SK-N-SH (cell line): ENCODE measurements around the gene CRIM1. TPM values are rescaled to one million over a fixed set of nuclear protein-coding genes. Genes with fewer than 3 reads are reported as not detected.
A peak's percentile ranks its signal among the peaks of the same experiment; 100 is the strongest.

Experiments
- CTCF ChIA-PET: fragments of 300-600, 350-600 bp; formaldehyde crosslinking; extraction: SDS; loops from one replicate; lab custom pipeline; 2021; lab: Yijun Ruan, JAX
- POLR2A ChIA-PET: fragments of 350-600 bp; sonication (Branson Sonifier 250); formaldehyde crosslinking; extraction: SDS; loops from one replicate; lab custom pipeline; 2020; ENCODE audit warnings: antibody characterized with exemption, inconsistent platforms; lab: Yijun Ruan, JAX
- DNase-seq: peaks from one replicate; pipeline ENCODE4 v3.0.0; 2012
- H2AFZ ChIP-seq: fragments of 200-600 bp; sonication (generic); 2 replicates; pipeline ENCODE4 v1.8.1; 2016; ENCODE audit warnings: antibody characterized with exemption, mild to moderate bottlenecking, low read depth
- H3F3A ChIP-seq: fragments of 200-600 bp; sonication (generic); replicated peaks from 2 replicates; pipeline ENCODE3; 2016; ENCODE audit warnings: antibody characterized with exemption, mild to moderate bottlenecking; ENCODE audit not compliant: insufficient read depth
- H3K27ac ChIP-seq, 2 experiments: fragments of 200-500 bp in 1 of 2; fragments of 200-600 bp in 1 of 2; sonication (Bioruptor generic) in 1 of 2; sonication (generic), shearing (Covaris generic) in 1 of 2; 2 replicates each; pipeline versions ENCODE4 v1.5.1 to v1.6.1; 2014 to 2016; ENCODE audit warnings: low read depth in 2 of 2, inconsistent platforms in 1 of 2, low read length in 1 of 2, mild to moderate bottlenecking in 1 of 2, mixed read lengths in 1 of 2
- H3K27me3 ChIP-seq: fragments of 200-600 bp; sonication (generic), shearing (Covaris generic); 2 replicates; pipeline ENCODE4 v1.6.1; 2016; ENCODE audit warnings: mixed run types; ENCODE audit not compliant: insufficient read depth
- H3K36me3 ChIP-seq, 2 experiments: fragments of 200-500 bp in 1 of 2; fragments of 200-600 bp in 1 of 2; sonication (Bioruptor generic) in 1 of 2; sonication (generic) in 1 of 2; replicated peaks in 1 of 2; 2 replicates each; pipeline versions ENCODE3 to v1.5.1; 2014 to 2016; ENCODE audit warnings: low read length in 1 of 2, mild to moderate bottlenecking in 1 of 2; ENCODE audit not compliant: insufficient read depth in 2 of 2, control insufficient read depth in 1 of 2
- H3K4me1 ChIP-seq, 2 experiments: fragments of 200-500 bp in 1 of 2; fragments of 200-600 bp in 1 of 2; sonication (Bioruptor generic) in 1 of 2; sonication (generic), shearing (Covaris generic) in 1 of 2; 2 replicates each; pipeline versions ENCODE4 v1.5.1 to v1.6.1; 2014 to 2016; ENCODE audit warnings: low read depth in 1 of 2, low read length in 1 of 2, mixed run types in 1 of 2; ENCODE audit not compliant: insufficient read depth in 2 of 2, control insufficient read depth in 1 of 2
- H3K4me2 ChIP-seq: fragments of 200-600 bp; sonication (generic), shearing (Covaris generic); 2 replicates; pipeline ENCODE4 v1.6.1; 2017; ENCODE audit warnings: mixed run types
- H3K4me3 ChIP-seq, 2 experiments: fragments of 200-500 bp in 1 of 2; fragments of 200-600 bp in 1 of 2; sonication (Bioruptor generic) in 1 of 2; sonication (generic), shearing (Covaris generic) in 1 of 2; 2 replicates each; pipeline versions ENCODE4 v1.5.1 to v1.8.1; 2014 to 2016; ENCODE audit warnings: low read depth in 2 of 2, inconsistent platforms in 1 of 2, low read length in 1 of 2, mild to moderate bottlenecking in 1 of 2, mixed read lengths in 1 of 2, moderate library complexity in 1 of 2
- H3K79me2 ChIP-seq: fragments of 200-600 bp; sonication (generic); 2 replicates; pipeline ENCODE4 v1.8.1; 2017; ENCODE audit warnings: mild to moderate bottlenecking; ENCODE audit not compliant: insufficient read depth
- H3K9ac ChIP-seq: fragments of 200-600 bp; sonication (generic); 2 replicates; pipeline ENCODE4 v1.6.1; 2017; ENCODE audit warnings: mixed run types
- H3K9me2 ChIP-seq: fragments of 200-600 bp; sonication (generic); 2 replicates; pipeline ENCODE4 v1.6.1; 2017; ENCODE audit warnings: mixed run types
- H3K9me3 ChIP-seq: fragments of 200-600 bp; sonication (generic); 2 replicates; pipeline ENCODE4 v1.6.1; 2017; ENCODE audit warnings: mixed run types, mild to moderate bottlenecking, moderate library complexity
- H4K20me1 ChIP-seq: fragments of 200-600 bp; sonication (generic); 2 replicates; pipeline ENCODE4 v1.6.1; 2017; ENCODE audit warnings: mild to moderate bottlenecking, mixed run types; ENCODE audit not compliant: insufficient read depth
- CTCF ChIP-seq: fragments of 200-600 bp; sonication (generic); IDR thresholded peaks from 2 replicates; pipeline ENCODE4 v1.6.1; 2017; ENCODE audit warnings: antibody characterized with exemption, mild to moderate bottlenecking, moderate library complexity
- FOSL2 ChIP-seq: IDR thresholded peaks from 2 replicates; pipeline ENCODE4 v1.4.0; 2012; ENCODE audit warnings: low read depth, mild to moderate bottlenecking, moderate library complexity, borderline replicate concordance
- JUND ChIP-seq: IDR thresholded peaks from 2 replicates; pipeline ENCODE4 v1.4.0; 2012
- POLR2AphosphoS5 ChIP-seq: IDR thresholded peaks from 2 replicates; pipeline ENCODE4 v1.6.1; 2012; ENCODE audit warnings: low read depth, low read length
- RFX5 ChIP-seq: IDR thresholded peaks from 2 replicates; pipeline ENCODE4 v1.6.1; 2012; ENCODE audit warnings: mild to moderate bottlenecking, improper control_type of control experiment, low read length
- SIN3A ChIP-seq: IDR thresholded peaks from 2 replicates; pipeline ENCODE4 v1.6.1; 2012; ENCODE audit warnings: low read depth, mild to moderate bottlenecking, low read length, moderate library complexity, borderline replicate concordance
- TAF1 ChIP-seq: IDR thresholded peaks from 2 replicates; pipeline ENCODE4 v1.6.1; 2012; ENCODE audit warnings: low read depth, mild to moderate bottlenecking, low read length, moderate library complexity, borderline replicate concordance
- WGBS: methylation state at CpG from one replicate; pipeline ENCODE4 v1.1.6; 2017; ENCODE audit warnings: low lambda C conversion rate; 5-methylcytosine and 5-hydroxymethylcytosine counted together
- polyA plus RNA-seq, 3 experiments: library from polyadenylated mRNA; depleted of rRNA; stranded (reverse); fragments of >200 nt; gene quantifications; 2 replicates each; pipeline ENCODE4 v1.2.3, GENCODE V29; 2012

Gene CRIM1
- polyA plus RNA-seq, 1 of the 3 experiments (the other 2 are of a cell fraction), result 244 TPM

- POLR2A ChIA-PET, result no interaction called here
- Histone ChIP-seq H3K27me3 (no peaks in the 10 kb centered on the region), H3K36me3 (peaks cover 84 to 86% of the 10 kb centered on the region in 2 experiments), H2AFZ (no peak overlapping the region), H3K27ac (0 out of 4 replicates have a peak overlapping the region, but pooled peaks of 1 of the 2 experiments have one; percentile 4), H3F3A (peaks cover 82% of the 10 kb centered on the region), H3K79me2 (peaks cover 89% of the 10 kb centered on the region), H3K9me2 (no peaks in the 10 kb centered on the region), H3K4me2 (no peak overlapping the region), H3K9ac (no peak overlapping the region), H3K9me3 (no peaks in the 10 kb centered on the region), H3K4me1 (peaks cover 0 to 20% of the 10 kb centered on the region in 2 experiments; a peak in 2 of 4 replicates), H3K4me3 (no peak overlapping the region), H4K20me1 (no peaks in the 10 kb centered on the region)
- CTCF ChIA-PET, result interaction anchor here (1.1 to 1.2 kb wide), 2 partner anchors 9 to 13 kb away, joined by 3 read pairs; no protein-coding TSS in a partner anchor
- 85% methylated on average over 4 of the region's 4 CpGs for WGBS
- 0 out of 2 replicates have a peak, but pooled peaks have one; percentile 24 for TF ChIP-seq POLR2AphosphoS5
- no peak for TF ChIP-seq TAF1
- TF ChIP-seq SIN3A, result no peak
- TF ChIP-seq RFX5, result no peak
- TF ChIP-seq JUND, result no peak
- no peak for DNase-seq
Measured at GRCh38 chr2:36528274-36528673, 172.7 kb downstream of the CRIM1 start.

DNA sequence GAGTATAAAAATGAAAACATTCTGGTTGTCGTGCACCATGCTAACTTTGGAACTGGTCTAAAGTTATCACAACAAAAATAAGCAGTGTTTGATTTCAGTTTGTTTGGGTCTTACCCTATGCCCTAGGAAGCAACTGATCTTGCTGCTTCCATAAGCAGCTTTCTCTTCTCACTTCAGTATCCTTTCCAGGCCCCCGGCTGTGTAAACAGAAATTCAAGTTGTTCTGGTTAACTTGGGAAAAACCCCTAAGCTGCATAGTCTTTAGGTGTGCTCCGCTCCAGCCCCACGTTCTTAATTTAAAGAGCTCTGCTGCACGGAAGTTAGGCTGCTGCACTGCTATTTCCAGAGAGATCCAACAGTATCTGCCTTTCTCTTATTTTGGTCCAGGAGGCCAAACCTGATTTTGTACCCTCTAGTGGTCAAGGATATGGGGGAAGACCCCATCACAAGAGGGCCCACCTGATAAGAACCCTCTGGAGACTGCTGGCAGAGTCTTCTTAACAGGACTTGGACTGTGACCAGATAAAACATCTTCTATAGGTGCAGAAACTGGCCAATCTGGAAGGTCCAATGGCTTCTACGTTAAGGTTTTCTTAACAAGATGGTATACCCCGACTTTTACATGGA, 173.3 kb downstream of the CRIM1 start:
- peaks cover 82% of the 10 kb centered on the region for H3F3A ChIP-seq
- CTCF ChIA-PET, result interaction anchor here (1.2 to 1.8 kb wide), 4 partner anchors 8 to 176 kb away, joined by 3 to 5 read pairs (median 4); no protein-coding TSS in a partner anchor
- no peak for DNase-seq
- no peaks in the 10 kb centered on the region for H3K9me2 ChIP-seq
- peak overlapping the region in 1 of 2 experiments; percentile 60; a peak in 1 of 4 replicates for H3K27ac ChIP-seq
- peaks cover 80 to 83% of the 10 kb centered on the region in 2 experiments for H3K36me3 ChIP-seq
- H3K9ac ChIP-seq, result no peak overlapping the region
- POLR2A ChIA-PET, result no interaction called here
- no peak overlapping the region for H2AFZ ChIP-seq
- H3K79me2 ChIP-seq, result peaks cover 87% of the 10 kb centered on the region
- no peaks in the 10 kb centered on the region for H3K9me3 ChIP-seq
- H3K4me2 ChIP-seq, result no peak overlapping the region
- no peaks in the 10 kb centered on the region for H3K27me3 ChIP-seq
- TF ChIP-seq CTCF, result peak; percentile 19; the same call in 1 of the 2 replicates
- no peak for TF ChIP-seq FOSL2
- TF ChIP-seq, all 33 proteins: peak for 1
- peaks cover 0 to 20% of the 10 kb centered on the region in 2 experiments; a peak in 1 of 4 replicates for H3K4me1 ChIP-seq
- H4K20me1 ChIP-seq, result no peaks in the 10 kb centered on the region
- 95% methylated on average over 7 of the region's 7 CpGs for WGBS
- H3K4me3 ChIP-seq, result no peak overlapping the region
